ENCODE data around the gene CD248.

DNA sequence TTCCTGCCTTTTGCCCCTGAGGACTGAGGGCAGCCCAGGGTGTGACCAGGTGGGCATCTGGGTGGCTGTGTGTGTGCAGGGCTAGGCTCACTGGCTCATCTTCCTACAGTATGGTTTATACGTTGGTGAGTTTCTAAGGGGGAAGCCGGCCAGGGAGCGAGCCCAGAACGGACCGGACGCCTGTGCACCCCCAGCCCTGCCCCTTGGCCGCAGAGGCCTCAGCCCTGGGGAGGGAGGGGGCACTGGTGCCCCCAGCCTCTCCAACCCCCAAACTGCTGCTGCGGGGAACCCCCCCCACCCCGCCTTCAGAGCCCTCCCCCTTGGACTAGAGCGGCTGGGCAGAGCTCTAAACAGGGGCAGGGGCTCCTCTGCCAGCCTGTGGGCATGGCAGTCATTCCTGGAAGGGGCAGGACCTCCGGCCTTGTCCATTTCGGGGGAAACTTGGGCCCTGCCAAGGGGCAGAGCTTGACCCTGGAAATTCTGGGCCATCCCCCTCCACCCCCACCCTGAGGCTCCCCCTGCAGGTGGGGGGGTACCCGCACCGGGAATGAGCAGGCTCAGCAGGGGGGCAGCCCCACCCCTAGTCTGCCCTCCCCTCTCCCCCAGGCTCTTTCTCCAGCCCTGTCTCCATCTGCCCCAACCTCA lies 33.3 kb downstream of the CD248 start:
- TF ChIP-seq, protein P1, sequence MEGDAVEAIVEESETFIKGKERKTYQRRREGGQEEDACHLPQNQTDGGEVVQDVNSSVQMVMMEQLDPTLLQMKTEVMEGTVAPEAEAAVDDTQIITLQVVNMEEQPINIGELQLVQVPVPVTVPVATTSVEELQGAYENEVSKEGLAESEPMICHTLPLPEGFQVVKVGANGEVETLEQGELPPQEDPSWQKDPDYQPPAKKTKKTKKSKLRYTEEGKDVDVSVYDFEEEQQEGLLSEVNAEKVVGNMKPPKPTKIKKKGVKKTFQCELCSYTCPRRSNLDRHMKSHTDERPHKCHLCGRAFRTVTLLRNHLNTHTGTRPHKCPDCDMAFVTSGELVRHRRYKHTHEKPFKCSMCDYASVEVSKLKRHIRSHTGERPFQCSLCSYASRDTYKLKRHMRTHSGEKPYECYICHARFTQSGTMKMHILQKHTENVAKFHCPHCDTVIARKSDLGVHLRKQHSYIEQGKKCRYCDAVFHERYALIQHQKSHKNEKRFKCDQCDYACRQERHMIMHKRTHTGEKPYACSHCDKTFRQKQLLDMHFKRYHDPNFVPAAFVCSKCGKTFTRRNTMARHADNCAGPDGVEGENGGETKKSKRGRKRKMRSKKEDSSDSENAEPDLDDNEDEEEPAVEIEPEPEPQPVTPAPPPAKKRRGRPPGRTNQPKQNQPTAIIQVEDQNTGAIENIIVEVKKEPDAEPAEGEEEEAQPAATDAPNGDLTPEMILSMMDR (IDR thresholded peaks at IDR 0.05) = no peak
- TF ChIP-seq POLR2A (IDR thresholded peaks at IDR 0.05) = no peak
